ENCODE measurements around the gene PSMD4. TPM values are rescaled to one million over a fixed set of nuclear protein-coding genes. Genes with fewer than 3 reads are reported as not detected.

Gene PSMD4
- total RNA-seq = 166 and 202 TPM in 2 replicates

GRCh38 chr1:151254217-151255213 is at the start of gene PSMD4:
PSMD4 (plus strand) TSS chr1:151254734; CDS start chr1:151254783, 49 bp downstream.

GRCh38 chr1:151281969-151282882 is 27.7 kb downstream of the PSMD4 start, which contains the start of gene ZNF687:
ZNF687 (plus strand) TSS chr1:151282299; CDS start chr1:151286292, 3,993 bp downstream.

Other genes starting within 250 kb of the PSMD4 start
- 5.5 and 10.3 TPM in 2 replicates for gene MINDY1, start 247.8 kb upstream of the PSMD4 start, total RNA-seq
- gene PRUNE1, start 246.3 kb upstream of the PSMD4 start, total RNA-seq = 10.3 and 11.6 TPM in 2 replicates
- gene BNIPL, start 218.1 kb upstream of the PSMD4 start, total RNA-seq = 3.3 and 7.5 TPM in 2 replicates
- gene C1orf56, start 207.0 kb upstream of the PSMD4 start, total RNA-seq = 0.71 and 1.0 TPM in 2 replicates
- gene CDC42SE1, start 195.1 kb upstream of the PSMD4 start, total RNA-seq = 111 and 152 TPM in 2 replicates
- 1.7 and 3.3 TPM in 2 replicates for gene MLLT11, start 194.3 kb upstream of the PSMD4 start, total RNA-seq
- gene GABPB2, start 184.0 kb upstream of the PSMD4 start, total RNA-seq = 17.1 and 27.1 TPM in 2 replicates
- gene SEMA6C, start 108.1 kb upstream of the PSMD4 start, total RNA-seq = 0.34 and 1.3 TPM in 2 replicates
- not detected in 2 replicates for gene TNFAIP8L2, start 98.1 kb upstream of the PSMD4 start, total RNA-seq
- gene LYSMD1, start 88.8 kb upstream of the PSMD4 start, total RNA-seq = 5.8 and 6.5 TPM in 2 replicates
- gene SCNM1, start 88.6 kb upstream of the PSMD4 start, total RNA-seq = 24.1 and 24.3 TPM in 2 replicates
- 0.21 TPM in 1 of 2 replicates, not detected in the other for gene TMOD4, start 78.8 kb upstream of the PSMD4 start, total RNA-seq
- 48.7 and 56.0 TPM in 2 replicates for gene VPS72, start 64.5 kb upstream of the PSMD4 start, total RNA-seq
- 84.6 and 96.4 TPM in 2 replicates for gene PIP5K1A, start 56.2 kb upstream of the PSMD4 start, total RNA-seq
- 12.3 and 17.9 TPM in 2 replicates for gene ZNF687, start 27.6 kb downstream of the PSMD4 start, total RNA-seq
- 27.7 and 51.7 TPM in 2 replicates for gene PI4KB, start 72.7 kb downstream of the PSMD4 start, total RNA-seq
- gene RFX5, start 92.5 kb downstream of the PSMD4 start, total RNA-seq = 11.3 and 37.7 TPM in 2 replicates
- 1.0 and 2.7 TPM in 2 replicates for gene SELENBP1, start 118.0 kb downstream of the PSMD4 start, total RNA-seq
- gene PSMB4, start 144.8 kb downstream of the PSMD4 start, total RNA-seq = 210 and 365 TPM in 2 replicates
- gene POGZ, start 204.8 kb downstream of the PSMD4 start, total RNA-seq = 7.2 and 28.2 TPM in 2 replicates

All from nasal cavity respiratory epithelium epithelial cell of viscerocranial mucosa (primary cell).